Measurements from ENCODE around the gene CEP85. TPM values are rescaled to one million over a fixed set of nuclear protein-coding genes. Genes with fewer than 3 reads are reported as not detected.
"Not testable (repeated sequence)": the region's sequence is repeated elsewhere in the genome, so short reads cannot be mapped to it uniquely, and the experiment has no call there.

Gene CEP85
- total RNA-seq, 1 donor from 2014 or later: 16.4 TPM

- Mint-ChIP-seq H3K4me1 (peaks cover 28% of the 10 kb centered on the region), H3K4me3 (peak overlapping the region; percentile 99), H3K9me3 (no peaks in the 10 kb centered on the region), H3K27me3 (no peaks in the 10 kb centered on the region), H3K36me3 (ENCODE audit: low read depth) (peaks cover 4% of the 10 kb centered on the region), H3K27ac (peak overlapping the region; percentile 94)
- intact Hi-C loops (cut with micrococcal nuclease): loop anchor here (1.0 kb wide), 2 partner anchors 10 to 16 kb away; no protein-coding TSS in a partner anchor
- CTCF ChIA-PET: interaction anchor here (1.0 kb wide), 1 partner anchor 16 kb away, joined by 3 read pairs; no protein-coding TSS in a partner anchor
- no peak for DNase-seq
- ATAC-seq (ENCODE audit: low read depth): no peak
- no peak for TF ChIP-seq CTCF (IDR thresholded peaks at IDR 0.05)
- POLR2A ChIA-PET: interaction anchor here (1.3 to 4.0 kb wide), 4 partner anchors 9 to 15 kb away, joined by 4 to 76 read pairs (median 17); no protein-coding TSS in a partner anchor
Observed at GRCh38 chr1:26305667-26306289, 71.8 kb downstream of the CEP85 start.

DNA sequence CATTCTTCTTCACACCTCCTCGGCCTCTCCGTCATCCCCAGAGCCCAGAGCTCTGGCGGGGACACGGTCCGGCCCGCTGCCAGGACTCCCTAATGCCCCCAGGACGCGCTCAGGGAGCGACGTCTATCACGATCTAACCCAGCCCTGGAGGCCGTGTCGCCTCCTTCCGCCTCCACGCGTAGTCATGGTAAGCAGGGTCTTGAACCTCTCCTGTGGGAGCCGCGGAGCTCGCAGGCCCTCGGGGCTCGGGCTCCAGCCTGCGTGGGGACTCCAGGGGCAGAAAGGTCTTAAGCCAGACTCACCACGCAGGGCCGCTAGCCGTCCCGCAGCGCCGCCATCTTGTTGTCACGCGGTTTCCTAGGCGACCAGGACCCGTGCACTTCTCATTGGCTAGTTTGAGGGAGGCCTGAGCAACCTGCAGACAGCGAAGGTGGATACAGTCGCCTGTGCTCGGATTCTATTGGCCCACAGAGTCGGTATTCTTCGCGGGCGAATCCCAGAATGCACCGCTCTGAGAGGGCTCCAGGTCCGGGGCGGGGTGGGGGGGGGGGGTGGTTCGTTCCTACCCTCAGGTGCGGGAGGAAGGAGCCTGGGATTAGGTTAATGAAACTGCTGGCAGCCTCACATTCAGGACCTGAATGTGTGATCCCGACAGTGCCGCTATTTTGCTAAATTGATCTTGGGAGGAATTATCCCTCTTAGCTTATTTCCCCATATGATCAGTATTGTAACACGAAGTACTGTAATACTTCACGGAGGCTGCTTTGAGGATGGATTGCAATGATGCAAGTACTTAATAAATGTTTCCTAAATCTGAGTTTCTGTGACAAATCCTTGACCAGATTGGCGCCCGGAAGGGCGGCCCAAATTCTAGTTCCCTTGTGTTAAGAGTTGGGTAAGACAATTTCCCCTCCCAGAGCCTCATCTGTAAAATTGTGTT is 72.6 kb downstream of the CEP85 start, which contains the start of gene UBXN11:
TSS of gene UBXN11 (minus strand) at position 347 of the 940 bp plus-strand sequence. CDS start 3,753 bp downstream, outside the sequence.
- peaks cover 27% of the 10 kb centered on the region for H3K4me1 Mint-ChIP-seq
- peak within 1 kb of the TSS; percentile 99 for H3K4me3 Mint-ChIP-seq
- H3K27me3 Mint-ChIP-seq: no peaks in the 10 kb centered on the region
- H3K36me3 Mint-ChIP-seq (ENCODE audit: low read depth): peaks cover 4% of the 10 kb centered on the region
- no peak for TF ChIP-seq CTCF (IDR thresholded peaks at IDR 0.05)
- no peaks in the 10 kb centered on the region for H3K9me3 Mint-ChIP-seq
- DNase-seq (peak; percentile 81), ATAC-seq (ENCODE audit: low read depth) (peak; percentile 99)
- ChIA-PET CTCF (interaction anchor here (1.0 to 1.4 kb wide), 2 partner anchors 16 to 31 kb away, joined by 3 read pairs; no protein-coding TSS in a partner anchor), POLR2A (interaction anchor here (0.5 to 4.0 kb wide), 11 partner anchors 9 to 127 kb away, joined by 3 to 76 read pairs (median 8); partner anchors contain the start of genes CD52 and SH3BGRL3)
- intact Hi-C loops (cut with micrococcal nuclease): loop anchor here (1.0 kb wide), 2 partner anchors 9 to 17 kb away; no protein-coding TSS in a partner anchor
- H3K27ac Mint-ChIP-seq: peak within 1 kb of the TSS; percentile 94

GRCh38 chr1:26307363-26307781 is 73.4 kb downstream of the CEP85 start:
- ChIA-PET CTCF (interaction anchor here (0.9 to 1.8 kb wide), 3 partner anchors 11 to 32 kb away, joined by 3 to 9 read pairs (median 3); no protein-coding TSS in a partner anchor), POLR2A (interaction anchor here (0.7 to 4.0 kb wide), 9 partner anchors 8 to 127 kb away, joined by 3 to 76 read pairs (median 17); partner anchors contain the start of genes CD52 and SH3BGRL3)
- H3K4me1 Mint-ChIP-seq: peaks cover 33% of the 10 kb centered on the region

GRCh38 chr1:26307966-26308899 is 74.2 kb downstream of the CEP85 start:
- H3K27ac Mint-ChIP-seq: peak overlapping the region; percentile 19
- H3K27me3 Mint-ChIP-seq; H3K36me3 Mint-ChIP-seq (ENCODE audit: low read depth); ATAC-seq (ENCODE audit: low read depth); H3K4me3 Mint-ChIP-seq; DNase-seq; intact Hi-C loops (cut with micrococcal nuclease); H3K9me3 Mint-ChIP-seq: not testable (repeated sequence)
- ChIA-PET CTCF (interaction anchor here (0.9 to 1.8 kb wide), 3 partner anchors 10 to 33 kb away, joined by 3 to 9 read pairs (median 3); no protein-coding TSS in a partner anchor), POLR2A (interaction anchor here (1.2 to 4.0 kb wide), 8 partner anchors 7 to 28 kb away, joined by 3 to 76 read pairs (median 18); partner anchors contain the start of genes CD52 and SH3BGRL3)
- H3K4me1 Mint-ChIP-seq: peaks cover 38% of the 10 kb centered on the region

More at GRCh38 chr1:26307363-26307781, 73.4 kb downstream of the CEP85 start:
- Mint-ChIP-seq H3K27ac (peak overlapping the region; percentile 94), H3K4me3 (peak overlapping the region; percentile 99), H3K36me3 (ENCODE audit: low read depth) (peaks cover 4% of the 10 kb centered on the region), H3K27me3 (no peaks in the 10 kb centered on the region), H3K9me3 (no peaks in the 10 kb centered on the region)
- TF ChIP-seq CTCF (IDR thresholded peaks at IDR 0.05): no peak
- DNase-seq (no peak), ATAC-seq (ENCODE audit: low read depth) (no peak)
- intact Hi-C loops (cut with micrococcal nuclease): no loop called here

Data from activated B cell treated with CpG ODN at 0.5 μM for 24 hours (primary cell).